AG09319 (cell line): ENCODE results near the gene ADISSP.

Experiments used
- DNase-seq: peaks from one replicate; pipeline ENCODE4 v3.0.0-alpha.2; 2010; ENCODE audit warnings: low read depth; ENCODE audit errors: extremely low read depth
- CTCF ChIP-seq: IDR thresholded peaks from 2 replicates; pipeline ENCODE4 v1.5.1; 2011; ENCODE audit warnings: low read depth, mild to moderate bottlenecking, inconsistent platforms, low read length, moderate library complexity

ADISSP gene

GRCh38 chr20:3765171-3765882, 2.2 kb downstream of the ADISSP start:
- no peak for TF ChIP-seq CTCF
- no peak for DNase-seq

DNA sequence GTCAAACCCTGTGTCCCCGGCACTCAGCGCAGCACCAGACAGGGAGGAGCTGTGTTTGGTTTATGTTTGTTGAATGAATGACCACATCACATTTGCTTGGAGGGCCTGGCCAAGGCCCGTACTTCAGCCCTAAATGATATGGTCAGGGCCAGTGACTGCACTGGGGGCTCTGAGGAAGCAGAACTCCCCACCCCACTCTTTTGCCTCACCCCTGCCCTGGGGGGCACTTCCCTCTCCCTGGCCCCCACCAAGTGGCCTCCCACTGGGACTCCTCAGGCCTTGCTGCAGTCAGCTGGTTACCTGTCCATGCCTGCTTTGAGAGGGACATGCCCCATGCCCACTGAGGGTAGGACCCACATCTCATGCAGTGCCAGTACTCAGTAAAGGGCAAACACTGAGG, 2.9 kb downstream of the ADISSP start:
- no peak for DNase-seq
- no peak for TF ChIP-seq CTCF

- no peak for TF ChIP-seq CTCF
- DNase-seq = no peak
Observed at GRCh38 chr20:3763671-3764601, 3.6 kb downstream of the ADISSP start.

GRCh38 chr20:3760655-3761348, 6.8 kb downstream of the ADISSP start:
- TF ChIP-seq CTCF = no peak
- no peak for DNase-seq

- DNase-seq = no peak
- TF ChIP-seq CTCF = no peak
Observed at GRCh38 chr20:3759884-3760283, 7.7 kb downstream of the ADISSP start.

DNA sequence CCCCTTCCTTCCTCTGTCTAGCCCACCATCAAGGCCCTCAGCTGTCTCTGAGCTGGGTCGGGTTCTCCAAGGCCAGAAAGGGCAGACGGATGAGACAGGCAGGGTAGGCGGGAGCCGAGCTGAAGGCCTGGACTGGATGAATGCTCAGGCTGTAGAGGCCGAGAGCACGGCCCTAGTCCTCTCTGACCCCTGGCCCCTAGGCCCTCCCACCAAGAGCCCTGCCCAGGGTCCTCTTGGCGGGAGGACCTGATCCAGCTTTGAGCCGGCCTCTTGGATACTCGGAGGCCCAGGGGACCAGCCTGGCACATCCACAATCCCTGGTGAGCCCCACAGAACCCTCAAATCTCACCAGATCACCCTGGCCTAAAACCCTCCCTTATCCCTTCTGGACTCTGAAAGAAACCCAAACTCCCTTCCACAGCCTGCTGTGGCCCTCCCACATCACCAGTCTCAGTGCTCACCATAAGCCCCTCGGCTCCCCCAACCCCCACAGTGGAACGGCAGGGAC, 8.2 kb downstream of the ADISSP start:
- no peak for TF ChIP-seq CTCF
- DNase-seq = no peak
